Measurements from ENCODE around the gene SYTL4.

Gene SYTL4

GRCh38 chrX:100645106-100645505 is 86.8 kb downstream of the SYTL4 start:
- Histone ChIP-seq H3K27me3 (ENCODE audit: insufficient read depth, poor library complexity, severe bottlenecking) (no peaks in the 10 kb centered on the region), H3K4me3 (replicated peaks; ENCODE audit: insufficient read depth, low read length) (no peak overlapping the region), H3K27ac (replicated peaks) (no peak overlapping the region)
- no peak for DNase-seq (ENCODE audit: low read depth in 1 of 2, low spot score in 1 of 2)
- TF ChIP-seq, protein P1, sequence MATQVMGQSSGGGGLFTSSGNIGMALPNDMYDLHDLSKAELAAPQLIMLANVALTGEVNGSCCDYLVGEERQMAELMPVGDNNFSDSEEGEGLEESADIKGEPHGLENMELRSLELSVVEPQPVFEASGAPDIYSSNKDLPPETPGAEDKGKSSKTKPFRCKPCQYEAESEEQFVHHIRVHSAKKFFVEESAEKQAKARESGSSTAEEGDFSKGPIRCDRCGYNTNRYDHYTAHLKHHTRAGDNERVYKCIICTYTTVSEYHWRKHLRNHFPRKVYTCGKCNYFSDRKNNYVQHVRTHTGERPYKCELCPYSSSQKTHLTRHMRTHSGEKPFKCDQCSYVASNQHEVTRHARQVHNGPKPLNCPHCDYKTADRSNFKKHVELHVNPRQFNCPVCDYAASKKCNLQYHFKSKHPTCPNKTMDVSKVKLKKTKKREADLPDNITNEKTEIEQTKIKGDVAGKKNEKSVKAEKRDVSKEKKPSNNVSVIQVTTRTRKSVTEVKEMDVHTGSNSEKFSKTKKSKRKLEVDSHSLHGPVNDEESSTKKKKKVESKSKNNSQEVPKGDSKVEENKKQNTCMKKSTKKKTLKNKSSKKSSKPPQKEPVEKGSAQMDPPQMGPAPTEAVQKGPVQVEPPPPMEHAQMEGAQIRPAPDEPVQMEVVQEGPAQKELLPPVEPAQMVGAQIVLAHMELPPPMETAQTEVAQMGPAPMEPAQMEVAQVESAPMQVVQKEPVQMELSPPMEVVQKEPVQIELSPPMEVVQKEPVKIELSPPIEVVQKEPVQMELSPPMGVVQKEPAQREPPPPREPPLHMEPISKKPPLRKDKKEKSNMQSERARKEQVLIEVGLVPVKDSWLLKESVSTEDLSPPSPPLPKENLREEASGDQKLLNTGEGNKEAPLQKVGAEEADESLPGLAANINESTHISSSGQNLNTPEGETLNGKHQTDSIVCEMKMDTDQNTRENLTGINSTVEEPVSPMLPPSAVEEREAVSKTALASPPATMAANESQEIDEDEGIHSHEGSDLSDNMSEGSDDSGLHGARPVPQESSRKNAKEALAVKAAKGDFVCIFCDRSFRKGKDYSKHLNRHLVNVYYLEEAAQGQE (IDR thresholded peaks at IDR 0.05; ENCODE audit: insufficient replicate concordance, low read depth): no peak
- TF ChIP-seq SPI1 (IDR thresholded peaks at IDR 0.05; ENCODE audit: borderline replicate concordance, low read depth) (no peak), GABPA (IDR thresholded peaks at IDR 0.05; ENCODE audit: low read depth) (no peak), POLR2AphosphoS5 (IDR thresholded peaks at IDR 0.05; ENCODE audit: low read depth) (no peak)
- TF ChIP-seq, protein P2, sequence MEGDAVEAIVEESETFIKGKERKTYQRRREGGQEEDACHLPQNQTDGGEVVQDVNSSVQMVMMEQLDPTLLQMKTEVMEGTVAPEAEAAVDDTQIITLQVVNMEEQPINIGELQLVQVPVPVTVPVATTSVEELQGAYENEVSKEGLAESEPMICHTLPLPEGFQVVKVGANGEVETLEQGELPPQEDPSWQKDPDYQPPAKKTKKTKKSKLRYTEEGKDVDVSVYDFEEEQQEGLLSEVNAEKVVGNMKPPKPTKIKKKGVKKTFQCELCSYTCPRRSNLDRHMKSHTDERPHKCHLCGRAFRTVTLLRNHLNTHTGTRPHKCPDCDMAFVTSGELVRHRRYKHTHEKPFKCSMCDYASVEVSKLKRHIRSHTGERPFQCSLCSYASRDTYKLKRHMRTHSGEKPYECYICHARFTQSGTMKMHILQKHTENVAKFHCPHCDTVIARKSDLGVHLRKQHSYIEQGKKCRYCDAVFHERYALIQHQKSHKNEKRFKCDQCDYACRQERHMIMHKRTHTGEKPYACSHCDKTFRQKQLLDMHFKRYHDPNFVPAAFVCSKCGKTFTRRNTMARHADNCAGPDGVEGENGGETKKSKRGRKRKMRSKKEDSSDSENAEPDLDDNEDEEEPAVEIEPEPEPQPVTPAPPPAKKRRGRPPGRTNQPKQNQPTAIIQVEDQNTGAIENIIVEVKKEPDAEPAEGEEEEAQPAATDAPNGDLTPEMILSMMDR (IDR thresholded peaks at IDR 0.05; ENCODE audit: insufficient read depth, low read length): no peak

DNA sequence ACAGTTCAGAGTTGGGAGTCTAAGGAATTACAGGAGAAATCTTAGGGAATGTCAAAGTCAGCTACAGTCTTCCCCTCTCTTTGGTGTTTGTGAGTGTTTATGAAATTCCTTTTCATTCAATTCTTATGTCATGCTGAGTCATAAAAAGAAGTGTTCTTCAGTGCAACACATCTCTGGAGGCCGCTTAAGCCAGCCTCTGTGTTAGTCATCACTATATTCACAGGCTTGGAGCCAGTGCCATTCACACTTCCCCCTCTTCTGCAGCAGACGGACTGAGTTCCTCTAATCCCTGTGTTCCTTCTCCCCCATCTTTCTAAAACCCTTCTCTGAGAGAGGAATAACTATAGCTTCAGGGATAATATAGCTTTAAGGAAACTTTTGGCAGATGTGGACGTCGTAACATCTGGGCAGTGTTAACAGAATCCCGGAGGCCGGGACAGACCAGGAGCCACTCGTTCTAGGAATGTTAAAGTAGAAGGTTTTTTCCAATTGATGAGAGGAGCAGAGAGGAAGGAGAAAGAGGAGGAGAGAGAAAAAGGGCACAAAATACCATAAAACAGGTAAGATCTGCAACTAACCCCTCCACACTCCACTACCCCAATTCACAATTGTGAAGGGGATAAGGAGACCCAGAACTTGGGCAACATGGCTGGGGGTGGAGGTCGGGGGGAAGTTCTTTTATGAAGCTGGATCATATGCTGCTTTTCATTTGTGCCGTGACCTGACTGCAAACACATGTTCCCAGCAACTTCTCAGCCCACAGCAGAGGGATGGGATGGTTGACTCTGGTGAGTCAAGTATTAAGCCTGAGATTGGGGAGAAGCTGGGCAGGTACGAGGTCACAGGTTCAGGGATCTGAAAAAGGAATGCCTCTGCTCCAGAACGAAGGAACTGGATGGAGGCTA is 87.7 kb downstream of the SYTL4 start, which contains the start of gene SRPX2:
TSS of gene SRPX2 (plus strand) at position 244 of the 905 bp plus-strand sequence. CDS start 2,124 bp downstream, outside the sequence.
- Histone ChIP-seq H3K27ac (replicated peaks) (no peak within 1 kb of the TSS), H3K4me3 (replicated peaks; ENCODE audit: insufficient read depth, low read length) (no peak within 1 kb of the TSS), H3K27me3 (ENCODE audit: insufficient read depth, poor library complexity, severe bottlenecking) (no peaks in the 10 kb centered on the region)
- TF ChIP-seq GABPA (IDR thresholded peaks at IDR 0.05; ENCODE audit: low read depth) (no peak), POLR2AphosphoS5 (IDR thresholded peaks at IDR 0.05; ENCODE audit: low read depth) (no peak)
- TF ChIP-seq, protein P1 (IDR thresholded peaks at IDR 0.05; ENCODE audit: insufficient replicate concordance, low read depth): no peak
- DNase-seq (ENCODE audit: low read depth in 1 of 2, low spot score in 1 of 2): peak in 1 of 2 experiments; percentile 8

DNA sequence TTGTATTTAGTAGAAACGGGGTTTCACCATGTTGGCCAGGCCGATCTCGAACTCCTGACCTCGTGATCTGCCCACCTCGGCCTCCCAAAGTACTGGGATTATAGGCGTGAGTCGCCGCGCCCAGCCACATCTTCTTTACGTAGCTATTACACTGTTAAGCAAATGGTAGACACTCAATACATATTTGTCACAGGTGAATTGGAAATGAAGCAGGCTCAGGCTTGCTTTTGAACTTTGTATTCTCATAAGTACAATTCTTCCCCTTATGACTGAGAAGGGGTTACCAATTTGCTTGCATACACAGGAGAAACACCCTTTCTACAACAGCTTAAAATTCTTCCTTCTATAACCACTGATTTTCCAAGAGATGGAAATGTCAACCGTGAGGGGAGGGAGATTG is 88.7 kb downstream of the SYTL4 start:
- Histone ChIP-seq H3K27me3 (ENCODE audit: insufficient read depth, poor library complexity, severe bottlenecking) (no peaks in the 10 kb centered on the region), H3K27ac (replicated peaks) (no peak overlapping the region), H3K4me3 (replicated peaks; ENCODE audit: insufficient read depth, low read length) (no peak overlapping the region)
- no peak for DNase-seq (ENCODE audit: low read depth in 1 of 2, low spot score in 1 of 2)
- TF ChIP-seq, protein P2 (IDR thresholded peaks at IDR 0.05; ENCODE audit: insufficient read depth, low read length): no peak
- TF ChIP-seq, protein P1 (IDR thresholded peaks at IDR 0.05; ENCODE audit: insufficient replicate concordance, low read depth): no peak
- no peak for TF ChIP-seq GABPA (IDR thresholded peaks at IDR 0.05; ENCODE audit: low read depth)
- no peak for TF ChIP-seq SPI1 (IDR thresholded peaks at IDR 0.05; ENCODE audit: borderline replicate concordance, low read depth)
- no peak for TF ChIP-seq POLR2AphosphoS5 (IDR thresholded peaks at IDR 0.05; ENCODE audit: low read depth)
